NCI-H1417 treated with DMSO at 0.1 percent for 48 hours (cell line): ENCODE data around the gene ROPN1L.
"Not testable (repeated sequence)": the region's sequence is repeated elsewhere in the genome, so short reads cannot be mapped to it uniquely, and the experiment has no call there.

Experiments
- DNase-seq: peaks from one replicate; lab custom pipeline; 2025; lab: John Stamatoyannopoulos, UW

Gene ROPN1L

DNA sequence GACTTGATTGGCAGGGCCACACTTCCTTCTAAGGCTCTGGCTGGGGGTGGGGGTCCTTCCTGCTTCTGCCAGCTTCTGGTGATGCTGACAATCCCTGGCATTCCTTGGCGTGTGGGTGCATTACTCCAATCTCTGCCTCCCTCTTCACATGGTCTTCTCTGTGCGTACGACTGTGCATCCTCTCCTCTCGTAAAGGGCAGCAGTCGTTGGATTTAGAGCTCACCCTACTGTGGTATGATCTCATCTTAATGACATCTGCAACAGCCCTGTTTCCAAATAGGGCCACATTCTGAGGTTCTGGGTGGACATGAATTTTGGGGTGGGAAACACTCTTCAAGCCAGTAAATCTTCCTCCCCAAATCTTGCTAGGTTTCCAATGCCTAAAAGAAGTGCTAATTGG, 36.8 kb downstream of the ROPN1L start:
- no peak for DNase-seq

DNA sequence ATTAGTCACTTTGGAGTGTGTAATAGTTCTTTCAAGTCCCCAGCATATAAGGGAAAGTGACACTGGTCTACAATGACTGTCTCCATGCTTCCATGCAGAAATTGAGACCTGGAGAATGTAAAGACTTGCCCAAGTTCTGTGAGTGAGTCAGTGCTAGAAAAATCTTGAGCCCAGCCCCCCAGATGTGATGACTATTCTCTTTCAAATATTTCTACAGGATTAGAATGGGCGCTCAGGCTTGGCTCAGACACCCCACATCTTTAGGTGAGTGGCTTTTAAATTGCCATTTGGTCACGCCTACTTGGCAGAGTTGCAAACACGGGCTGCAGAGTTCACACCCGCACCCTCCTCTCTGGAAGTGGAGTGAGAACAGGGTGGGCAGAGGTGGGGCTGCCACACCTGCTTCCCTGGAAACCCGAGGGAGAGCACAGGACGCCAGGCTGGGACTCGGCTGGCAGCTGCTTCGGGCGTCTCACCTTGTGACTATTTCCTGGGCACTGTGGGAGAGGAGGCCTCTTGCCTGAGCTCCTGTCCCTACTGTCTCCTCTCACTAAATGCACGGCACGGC, 37.6 kb downstream of the ROPN1L start:
- DNase-seq = no peak

DNA sequence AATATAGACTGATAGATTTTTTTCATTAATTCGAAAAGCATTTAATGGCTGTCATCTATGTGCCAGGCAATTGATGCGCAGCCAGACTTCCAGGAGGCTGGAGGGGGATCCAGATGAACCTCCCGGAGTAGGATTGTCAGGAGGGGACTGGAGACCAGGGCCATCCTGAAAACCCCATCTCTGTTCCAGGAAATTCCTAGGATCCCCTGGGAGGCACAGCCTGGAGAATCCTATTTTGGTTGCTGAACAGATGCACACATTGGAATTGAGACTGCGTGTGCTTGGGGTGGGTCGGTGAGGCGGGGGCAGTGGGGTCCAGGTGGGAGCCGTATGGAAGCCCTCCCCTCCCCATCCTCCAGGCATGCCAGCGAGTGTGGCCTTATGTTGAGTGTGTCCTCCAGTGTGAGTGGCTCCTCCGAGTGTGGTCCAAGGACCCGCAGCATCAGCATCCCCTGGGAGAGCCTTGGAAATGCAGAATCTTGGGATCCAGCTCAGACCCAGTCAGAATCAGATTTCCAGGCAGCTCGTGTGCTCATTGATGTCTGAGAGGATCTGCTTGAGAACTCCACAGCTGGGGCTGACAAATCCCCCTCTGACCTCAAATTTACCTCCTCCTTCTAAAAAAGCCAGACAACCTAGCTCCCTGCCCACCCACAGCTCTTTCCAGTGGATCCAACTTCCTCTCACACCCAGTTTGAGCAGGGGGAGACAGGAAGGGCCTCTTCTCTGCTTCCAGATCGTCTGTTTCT, 38.7 kb downstream of the ROPN1L start:
- no peak for DNase-seq

GRCh38 chr5:10481241-10481935, 39.7 kb downstream of the ROPN1L start:
- DNase-seq = no peak

- no peak for DNase-seq
These were observed 41.3 kb downstream of the ROPN1L start for GRCh38 chr5:10482791-10483530.

- no peak for DNase-seq
These were observed 43.1 kb downstream of the ROPN1L start for GRCh38 chr5:10484774-10485141.

DNA sequence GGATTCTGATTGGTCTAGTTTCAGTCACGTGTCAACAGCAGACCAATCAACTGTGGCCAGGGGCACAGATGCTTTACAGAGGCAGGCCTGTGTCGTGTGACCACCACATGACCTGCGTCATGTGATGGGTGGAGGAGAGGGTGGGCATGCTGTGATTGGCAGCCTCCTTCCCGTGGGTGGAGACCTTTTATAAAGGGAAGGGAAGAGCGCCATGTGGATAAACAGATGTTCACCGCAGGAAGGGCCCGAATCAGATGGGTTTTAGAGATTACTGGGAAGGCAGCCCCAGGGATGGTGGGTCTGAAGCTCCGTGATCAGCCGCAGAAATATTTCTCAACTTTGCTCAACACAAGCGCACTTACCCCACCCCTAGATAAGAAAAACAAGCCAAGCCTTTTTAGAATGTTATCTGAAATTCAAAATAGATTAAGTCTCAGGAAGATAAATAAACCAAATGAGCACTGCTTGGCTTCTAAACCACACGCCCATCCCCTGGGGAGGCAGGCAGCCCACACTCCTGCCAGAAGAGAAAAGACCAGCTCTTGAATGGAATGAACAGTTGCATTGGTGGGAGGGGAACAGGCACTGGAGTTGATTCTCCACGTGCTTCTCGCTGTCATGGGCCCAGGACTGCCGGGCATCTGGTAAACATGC, 43.6 kb downstream of the ROPN1L start:
- no peak for DNase-seq

DNA sequence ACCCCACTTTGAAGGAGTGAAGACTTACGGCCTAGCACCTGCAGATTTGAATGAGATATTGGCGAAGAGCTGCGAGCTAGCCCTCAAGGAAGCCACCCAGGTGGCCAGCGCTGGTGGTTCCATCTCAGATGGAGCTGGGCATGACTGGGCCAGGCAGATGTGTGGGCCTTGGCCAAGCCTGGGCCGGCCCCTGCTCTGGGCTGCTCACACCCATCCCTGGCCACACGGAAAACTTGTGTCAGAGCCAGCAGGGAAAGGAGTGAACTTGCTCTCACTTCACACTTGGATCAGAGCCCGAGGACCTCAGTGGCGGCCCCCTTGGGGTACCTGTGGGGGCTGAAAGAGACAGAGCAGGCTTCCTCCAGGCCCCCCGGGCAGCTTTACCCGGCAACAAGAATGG, 44.2 kb downstream of the ROPN1L start:
- DNase-seq = no peak

GRCh38 chr5:10486511-10487344, 45.0 kb downstream of the ROPN1L start:
- DNase-seq = no peak

DNA sequence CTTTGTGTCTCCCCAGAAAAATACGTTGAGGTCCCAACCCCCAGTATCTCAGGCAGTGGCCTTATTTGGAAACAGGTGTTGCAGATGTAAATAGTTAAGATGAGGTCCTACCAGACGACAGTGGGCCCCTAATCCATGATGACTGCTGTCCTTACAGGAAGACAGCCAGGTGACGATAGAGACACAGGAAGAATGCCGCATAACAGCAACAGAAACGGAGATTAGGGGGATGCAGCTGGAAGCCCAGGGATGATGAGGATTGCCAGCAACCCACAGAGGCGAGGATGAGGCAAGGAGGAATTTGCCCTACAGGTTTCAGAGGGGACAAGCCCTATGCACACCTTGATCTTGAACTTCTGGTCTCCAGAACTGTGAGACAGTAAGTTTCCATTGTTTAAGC, 46.5 kb downstream of the ROPN1L start:
- DNase-seq = no peak

GRCh38 chr5:10489810-10490426, 48.2 kb downstream of the ROPN1L start:
- DNase-seq = no peak

GRCh38 chr5:10490927-10491672, 49.4 kb downstream of the ROPN1L start:
- DNase-seq = no peak

DNA sequence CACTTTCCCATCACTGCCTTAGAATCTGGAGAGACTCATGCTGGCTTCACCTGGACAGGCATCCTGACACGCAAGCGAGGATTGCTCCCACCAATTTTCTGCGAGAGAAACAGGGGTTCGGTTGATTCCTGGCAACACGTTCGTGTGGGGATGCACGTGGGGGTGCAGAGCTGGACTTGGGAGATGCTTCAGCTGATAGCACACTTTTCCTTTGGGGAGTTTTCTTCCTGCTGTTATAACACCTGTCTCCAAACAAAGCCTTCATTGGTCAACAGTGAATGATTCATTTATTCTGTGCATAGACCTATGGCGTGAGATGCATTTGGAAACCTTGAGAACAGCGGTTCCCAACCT, 50.0 kb downstream of the ROPN1L start:
- no peak for DNase-seq

GRCh38 chr5:10493884-10494283, 52.2 kb downstream of the ROPN1L start:
- DNase-seq = no peak

DNA sequence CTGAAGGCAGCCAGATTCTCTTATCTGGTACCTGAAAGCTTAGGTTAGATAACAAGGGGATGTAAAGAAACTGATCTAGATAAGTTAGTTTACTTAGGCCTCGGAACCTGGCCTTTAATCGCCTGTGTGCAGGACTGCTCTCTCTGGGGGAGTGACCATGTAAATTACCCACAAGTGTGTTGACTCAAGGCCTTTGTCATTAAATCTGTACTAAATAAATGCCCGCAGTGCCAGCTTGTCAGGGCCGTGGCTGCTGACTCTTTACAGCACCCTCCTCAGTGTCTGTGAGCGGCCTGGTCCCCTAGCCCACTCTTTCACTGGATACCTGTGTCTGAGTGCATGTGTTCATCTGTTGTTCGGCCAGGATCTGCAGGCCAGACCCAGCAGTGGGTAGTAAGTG, 52.8 kb downstream of the ROPN1L start:
- DNase-seq = not testable (repeated sequence)

DNA sequence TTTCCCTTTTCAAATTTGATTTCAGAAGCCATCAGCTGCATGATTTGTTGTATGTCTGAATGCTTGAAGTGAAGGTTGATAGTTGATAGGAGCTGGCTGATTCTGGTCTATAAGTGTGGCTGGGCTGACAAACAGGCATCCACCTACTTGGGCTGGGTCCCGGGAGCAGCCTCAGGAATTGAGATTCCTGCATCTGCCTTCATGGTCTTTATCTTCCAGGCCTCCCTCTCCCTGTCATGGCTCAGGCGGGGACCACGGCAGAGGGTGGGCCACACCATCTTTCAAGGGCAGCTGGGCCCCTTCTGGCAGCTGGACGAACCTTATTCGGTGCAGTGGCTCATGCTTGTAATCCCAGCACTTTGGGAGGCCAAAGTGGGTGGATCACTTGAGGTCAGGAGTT, 55.9 kb downstream of the ROPN1L start:
- DNase-seq = no peak

DNA sequence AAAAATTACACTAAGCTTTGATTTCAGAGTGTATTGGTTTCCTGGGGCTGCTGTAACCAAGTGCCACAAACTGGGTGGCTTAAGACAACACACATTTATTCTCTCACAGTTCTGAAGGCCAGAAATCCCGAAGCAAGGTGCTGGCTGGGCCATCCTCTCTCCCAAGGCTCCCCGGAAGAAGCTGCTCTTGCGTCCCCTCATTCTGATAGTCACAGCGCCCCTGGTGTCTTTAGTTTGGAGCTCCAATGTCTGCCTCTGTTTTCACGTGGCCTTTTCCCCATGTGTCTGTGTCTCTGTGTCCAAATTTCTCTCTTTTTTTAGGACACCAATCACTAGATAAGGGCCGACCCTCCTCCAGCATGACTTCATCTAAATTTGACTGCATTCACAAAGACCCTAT, 56.7 kb downstream of the ROPN1L start:
- DNase-seq = no peak

DNA sequence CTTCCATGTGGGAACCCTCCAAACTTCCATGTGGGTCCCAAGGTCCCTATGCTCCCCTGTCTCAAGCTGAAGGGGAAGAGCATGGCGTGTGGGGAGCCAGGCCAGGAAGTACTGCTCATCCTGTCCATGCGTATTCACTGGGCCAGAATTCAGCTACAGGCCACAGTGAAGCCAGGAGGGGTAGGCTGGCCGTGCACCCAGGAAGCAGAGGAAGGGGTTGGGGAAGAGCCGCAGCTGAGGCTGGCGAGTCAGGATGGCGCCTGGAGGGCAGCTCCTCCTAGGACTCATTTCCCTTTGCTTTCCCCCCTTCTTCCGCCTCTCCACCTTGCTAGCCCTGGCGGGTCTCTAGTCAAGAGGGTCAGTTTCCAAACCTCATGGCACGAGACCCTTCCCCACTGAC, 57.4 kb downstream of the ROPN1L start:
- DNase-seq = no peak

- no peak for DNase-seq
These were observed 58.1 kb downstream of the ROPN1L start for GRCh38 chr5:10499776-10500175.

DNA sequence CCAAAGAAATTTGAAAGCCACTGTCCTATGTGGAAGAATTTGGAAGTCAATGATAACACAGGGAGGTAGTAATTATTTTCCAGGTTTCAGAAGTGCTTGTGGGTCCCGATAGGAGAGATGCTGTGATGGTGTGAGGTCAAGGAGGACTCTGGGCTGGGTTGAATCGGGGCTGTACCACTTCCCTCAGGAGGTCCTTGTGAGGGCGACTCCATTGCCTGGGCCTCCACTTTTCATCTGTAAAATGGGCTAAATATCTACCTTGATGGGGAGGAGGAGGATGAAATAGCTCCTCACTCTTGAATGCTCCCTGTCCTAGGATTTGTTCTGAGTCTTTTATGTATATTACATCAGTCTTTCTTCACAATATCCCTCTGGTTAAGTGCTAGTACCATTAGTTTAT, 59.0 kb downstream of the ROPN1L start:
- DNase-seq = no peak
